Gastroesophageal sphincter (tissue), 4 donors: ENCODE results near the gene RPS21. TPM values are rescaled to one million over a fixed set of nuclear protein-coding genes. Genes with fewer than 3 reads are reported as not detected.

ENCODE experiments used
- ATAC-seq: fragments of 150-250 bp; one replicate; pipeline ENCODE4 v1.9.1; 2016; ENCODE audit warnings: mild to moderate bottlenecking, moderate library complexity
- H3K27ac ChIP-seq, 4 donors: fragments of 200-600 bp; sonication (generic) in 3 of 4; 1 replicate in 3 of 4; 2 replicates in 1 of 4; pipeline ENCODE4 v1.5.1; 2016 to 2019
- H3K27me3 ChIP-seq: fragments of 200-600 bp; sonication (generic); one replicate; pipeline ENCODE4 v1.5.1; 2019
- H3K36me3 ChIP-seq, 2 donors: fragments of 200-600 bp; sonication (generic); one replicate each; pipeline ENCODE4 v1.5.1; 2019; ENCODE audit warnings: control low read depth in 1 of 2
- H3K4me1 ChIP-seq, 3 donors: fragments of 200-600 bp; sonication (generic); 1 replicate in 2 of 3; 2 replicates in 1 of 3; pipeline ENCODE4 v1.5.1; 2016 to 2019; ENCODE audit warnings: control low read depth in 2 of 3
- H3K4me3 ChIP-seq, 2 donors: fragments of 200-600 bp; sonication (generic); one replicate each; pipeline ENCODE4 v1.5.1; 2019; ENCODE audit warnings: mild to moderate bottlenecking in 1 of 2, moderate library complexity in 1 of 2
- H3K9me3 ChIP-seq, 3 donors: fragments of 200-600 bp; sonication (generic); one replicate each; pipeline ENCODE4 v1.5.1; 2017 to 2019; ENCODE audit warnings: control low read depth in 2 of 3
- EP300 ChIP-seq: sonication (generic); formaldehyde crosslinking; IDR thresholded peaks from one replicate; pipeline ENCODE4 v1.6.1; 2017; ENCODE audit warnings: antibody characterized with exemption, mild to moderate bottlenecking
- POLR2A ChIP-seq, 2 donors: fragments of 450-650 bp; IDR thresholded peaks; one replicate each; pipeline ENCODE4 v1.6.1; 2017; ENCODE audit warnings: antibody characterized with exemption in 2 of 2, mild to moderate bottlenecking in 2 of 2, moderate library complexity in 1 of 2
- POLR2AphosphoS5 ChIP-seq: sonication (generic); formaldehyde crosslinking; IDR thresholded peaks from one replicate; pipeline ENCODE4 v1.6.1; 2017; ENCODE audit warnings: antibody characterized with exemption
- WGBS, 2 donors: methylation state at CpG; one replicate each; pipeline ENCODE4 v1.1.5; 2018; ENCODE audit warnings: low coverage in 1 of 2; 5-methylcytosine and 5-hydroxymethylcytosine counted together
- total RNA-seq, 4 donors: library from RNA; depleted of rRNA; stranded (reverse); fragments of >200 nt; gene quantifications; one replicate each; pipeline ENCODE4 v1.1.0, GENCODE V29; 2016
- TF ChIP-seq, protein P1 (sequence below), 4 experiments: fragments of 200-600 bp in 2 of 4; fragments of 450-650 bp in 2 of 4; sonication (generic) in 1 of 4; IDR thresholded peaks; one replicate each; pipeline ENCODE4 v1.5.1; 2017 to 2019; ENCODE audit warnings: antibody characterized with exemption in 4 of 4, mild to moderate bottlenecking in 2 of 4, moderate library complexity in 2 of 4

Gene RPS21
- total RNA-seq, 4 donors from 2014 or later = 383 to 2,881 (median 2,372) TPM

DNA sequence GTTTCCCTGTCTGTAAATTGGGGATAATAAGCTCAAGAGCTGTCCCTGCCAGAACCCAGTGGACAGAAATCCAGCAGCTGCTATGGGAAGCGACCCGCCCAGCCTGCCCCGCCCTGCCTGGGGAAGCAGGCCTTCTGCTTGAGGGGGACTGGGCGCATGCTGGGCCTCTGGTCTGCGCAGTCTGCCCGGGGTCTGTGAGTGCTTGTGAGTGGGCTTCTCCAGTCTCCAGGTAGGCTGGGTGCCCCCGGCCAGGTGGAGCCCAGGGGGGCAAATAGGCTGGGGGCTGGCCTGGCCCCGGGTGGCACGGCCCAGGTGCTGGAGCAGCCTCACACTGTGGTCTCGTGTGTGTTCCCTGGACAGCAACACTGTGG, 41.1 kb downstream of the RPS21 start:
- no CpG with 5 or more reads among the region's 10 CpGs for WGBS, 2 donors
- peaks cover 45% of the 10 kb centered on the region for H3K27me3 ChIP-seq
- H3K4me3 ChIP-seq = no peak overlapping the region
- TF ChIP-seq POLR2A (IDR thresholded peaks at IDR 0.05) (no peak), POLR2AphosphoS5 (no peak), EP300 (no peak)
- TF ChIP-seq, protein P1, sequence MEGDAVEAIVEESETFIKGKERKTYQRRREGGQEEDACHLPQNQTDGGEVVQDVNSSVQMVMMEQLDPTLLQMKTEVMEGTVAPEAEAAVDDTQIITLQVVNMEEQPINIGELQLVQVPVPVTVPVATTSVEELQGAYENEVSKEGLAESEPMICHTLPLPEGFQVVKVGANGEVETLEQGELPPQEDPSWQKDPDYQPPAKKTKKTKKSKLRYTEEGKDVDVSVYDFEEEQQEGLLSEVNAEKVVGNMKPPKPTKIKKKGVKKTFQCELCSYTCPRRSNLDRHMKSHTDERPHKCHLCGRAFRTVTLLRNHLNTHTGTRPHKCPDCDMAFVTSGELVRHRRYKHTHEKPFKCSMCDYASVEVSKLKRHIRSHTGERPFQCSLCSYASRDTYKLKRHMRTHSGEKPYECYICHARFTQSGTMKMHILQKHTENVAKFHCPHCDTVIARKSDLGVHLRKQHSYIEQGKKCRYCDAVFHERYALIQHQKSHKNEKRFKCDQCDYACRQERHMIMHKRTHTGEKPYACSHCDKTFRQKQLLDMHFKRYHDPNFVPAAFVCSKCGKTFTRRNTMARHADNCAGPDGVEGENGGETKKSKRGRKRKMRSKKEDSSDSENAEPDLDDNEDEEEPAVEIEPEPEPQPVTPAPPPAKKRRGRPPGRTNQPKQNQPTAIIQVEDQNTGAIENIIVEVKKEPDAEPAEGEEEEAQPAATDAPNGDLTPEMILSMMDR (IDR thresholded peaks at IDR 0.05) = no peak
- peaks cover 0 to 1% (median 0%) of the 10 kb centered on the region in 3 donors for H3K4me1 ChIP-seq
- H3K36me3 ChIP-seq = no peaks in the 10 kb centered on the region
- ATAC-seq = no peak
- no peak overlapping the region for H3K27ac ChIP-seq
- H3K9me3 ChIP-seq = no peaks in the 10 kb centered on the region

DNA sequence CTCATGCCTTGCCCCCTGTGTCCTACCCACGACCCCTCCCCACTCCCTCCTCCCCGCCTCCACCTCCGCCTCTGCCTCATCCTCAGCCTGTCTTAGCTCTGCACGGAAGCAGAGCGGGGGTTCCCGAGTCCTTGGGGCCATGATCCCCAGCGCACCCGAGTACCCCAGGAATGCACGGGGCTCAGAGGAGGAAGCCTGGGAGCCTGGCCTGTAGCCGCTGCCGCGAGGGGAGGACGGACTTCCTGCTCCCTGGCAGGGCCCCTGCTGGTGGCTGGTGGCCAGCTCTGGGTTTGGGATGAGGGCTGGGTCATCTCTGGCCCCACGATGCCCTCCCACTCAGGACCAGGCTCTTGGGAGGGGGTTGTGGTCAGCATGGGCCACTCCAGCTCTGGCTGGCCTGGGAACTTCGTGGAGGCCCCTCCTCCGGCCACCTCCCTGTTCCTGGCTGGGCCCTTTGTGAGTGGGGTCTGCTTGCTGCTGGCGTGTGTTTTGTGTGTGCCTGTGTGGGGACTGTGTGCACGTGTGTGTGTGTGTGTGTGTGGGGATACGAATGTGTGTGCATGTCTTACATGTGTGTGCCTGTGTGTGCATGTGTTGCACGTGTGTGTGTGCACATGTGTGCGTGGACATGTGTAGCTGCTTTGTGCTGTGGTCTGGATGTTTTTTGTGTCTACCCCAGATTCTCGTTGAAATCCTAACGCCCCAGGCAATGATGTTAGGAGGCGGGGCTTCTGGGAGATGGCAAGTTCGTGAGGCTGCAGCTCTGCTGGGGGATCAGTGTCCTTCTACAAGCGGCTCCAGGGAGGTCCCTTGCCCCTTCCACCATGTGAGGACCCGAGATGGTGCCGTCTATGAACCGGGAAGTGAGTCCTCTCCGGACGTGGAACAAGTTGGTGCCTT, 41.7 kb downstream of the RPS21 start:
- ATAC-seq = no peak
- peaks cover 0 to 8% (median 0%) of the 10 kb centered on the region in 3 donors for H3K4me1 ChIP-seq
- TF ChIP-seq POLR2A (IDR thresholded peaks at IDR 0.05) (no peak), POLR2AphosphoS5 (no peak), EP300 (no peak)
- TF ChIP-seq, protein P1 (IDR thresholded peaks at IDR 0.05) = no peak
- 55 to 67% methylated on average over 3 to 13 of the region's 31 CpGs for WGBS, 2 donors
- no peak overlapping the region for H3K27ac ChIP-seq
- no peak overlapping the region for H3K4me3 ChIP-seq
- H3K9me3 ChIP-seq = no peaks in the 10 kb centered on the region
- H3K36me3 ChIP-seq = no peaks in the 10 kb centered on the region
- H3K27me3 ChIP-seq = peaks cover 38% of the 10 kb centered on the region

DNA sequence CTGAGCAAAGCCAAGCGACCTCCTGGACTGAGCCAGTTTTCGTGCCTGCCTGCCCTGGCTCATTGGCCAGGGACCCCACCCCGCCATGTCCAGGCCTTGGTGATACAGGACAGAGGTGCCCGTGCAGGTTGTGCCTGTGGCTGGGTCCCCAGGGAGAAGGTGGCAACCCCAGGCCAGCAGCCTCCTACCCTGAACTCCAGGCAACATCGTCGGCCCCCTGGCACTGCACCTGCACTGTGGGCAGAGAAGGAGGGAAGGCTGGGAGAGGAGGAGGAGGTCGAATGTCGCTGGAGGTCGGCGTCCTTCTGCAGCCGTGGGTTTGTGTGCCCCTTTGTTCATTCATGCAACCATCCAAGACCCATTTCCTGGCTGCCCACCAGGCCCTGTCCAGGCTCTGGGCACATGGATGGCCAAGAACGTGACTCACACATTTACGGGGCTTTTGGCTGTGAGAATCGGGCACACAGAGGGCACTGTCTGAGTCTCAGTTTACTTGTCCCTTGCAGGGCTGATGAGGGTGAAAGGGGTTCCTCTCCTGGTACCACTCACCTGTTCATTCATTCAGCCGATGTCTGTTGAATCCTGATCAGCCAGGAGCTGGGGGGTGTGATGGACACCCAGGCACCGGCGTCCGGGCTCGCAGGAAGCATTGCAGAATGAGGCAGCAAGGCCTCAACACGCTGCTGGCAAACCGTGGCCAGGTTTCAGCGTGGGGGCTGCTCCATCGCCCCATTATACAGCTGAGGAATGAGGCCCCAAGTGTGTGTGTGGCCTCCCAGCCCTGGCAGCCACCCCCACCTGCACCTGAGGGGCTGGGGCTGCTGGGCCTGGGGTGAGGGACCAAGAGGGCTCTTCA, 42.8 kb downstream of the RPS21 start:
- no peak overlapping the region for H3K27ac ChIP-seq

DNA sequence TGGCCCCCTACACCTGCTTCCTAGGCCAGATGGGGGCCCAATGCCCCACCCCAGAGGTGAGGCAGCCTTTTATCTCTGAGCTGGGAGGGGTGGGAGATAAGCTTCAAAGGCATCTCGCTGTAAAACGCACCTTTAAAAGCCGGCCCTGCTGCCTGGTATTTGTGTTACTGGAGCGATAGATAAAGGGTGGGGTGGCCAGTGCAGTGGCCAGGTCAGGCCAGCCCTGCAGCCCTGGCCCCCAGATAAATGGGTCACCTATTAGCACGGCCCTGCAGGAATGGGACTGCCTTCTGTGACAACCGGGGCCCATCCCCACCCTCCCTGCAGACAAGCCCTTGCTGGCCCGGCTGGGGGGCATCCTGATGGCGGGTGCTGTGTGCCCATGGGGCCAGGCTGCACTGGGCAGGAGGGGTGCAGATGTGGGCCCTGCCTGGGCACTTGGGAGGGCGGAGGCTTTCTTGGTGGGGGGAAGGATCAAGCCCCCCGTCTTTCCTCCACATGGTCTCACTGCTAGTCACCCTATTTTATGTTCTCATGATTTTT, 43.5 kb downstream of the RPS21 start:
- Histone ChIP-seq H3K27me3 (peaks cover 21% of the 10 kb centered on the region), H3K9me3 (no peaks in the 10 kb centered on the region), H3K27ac (no peak overlapping the region), H3K4me1 (peaks cover 0 to 19% (median 4%) of the 10 kb centered on the region in 3 donors), H3K36me3 (no peaks in the 10 kb centered on the region), H3K4me3 (no peak overlapping the region)
- WGBS, 2 donors = no CpG with 5 or more reads among the region's 10 CpGs
- ATAC-seq = no peak
- TF ChIP-seq EP300 = no peak
- TF ChIP-seq POLR2AphosphoS5 = no peak
- TF ChIP-seq POLR2A (IDR thresholded peaks at IDR 0.05) = no peak
- TF ChIP-seq, protein P1 (IDR thresholded peaks at IDR 0.05) = no peak

More for the DNA sequence above, 42.8 kb downstream of the RPS21 start:
- WGBS, 2 donors = 78% methylated on average over 4 of the region's 23 CpGs; no CpG with 5 or more reads in 1 of the 2 donors
- TF ChIP-seq EP300 = no peak
- TF ChIP-seq POLR2AphosphoS5 = no peak
- TF ChIP-seq, protein P1 (IDR thresholded peaks at IDR 0.05) = no peak
- no peak for TF ChIP-seq POLR2A (IDR thresholded peaks at IDR 0.05)
- H3K4me3 ChIP-seq = no peak overlapping the region
- no peaks in the 10 kb centered on the region for H3K9me3 ChIP-seq
- H3K36me3 ChIP-seq = no peaks in the 10 kb centered on the region
- peaks cover 28% of the 10 kb centered on the region for H3K27me3 ChIP-seq
- H3K4me1 ChIP-seq = peaks cover 0 to 18% (median 4%) of the 10 kb centered on the region in 3 donors
- no peak for ATAC-seq
